Skin of body (tissue), 2 donors: Measurements from ENCODE around the gene MISP3. TPM values are rescaled to one million over a fixed set of nuclear protein-coding genes. Genes with fewer than 3 reads are reported as not detected.

Experiments
- DNase-seq: peaks from one replicate; lab custom pipeline; 2025; lab: John Stamatoyannopoulos, UW
- total RNA-seq: library from RNA; depleted of rRNA; stranded (reverse); fragments of >200 nt; gene quantifications from one replicate; pipeline ENCODE4 v1.2.3, GENCODE V29; 2014

Gene MISP3
- total RNA-seq, 1 donor from 2014 or later, result 0.89 TPM

- DNase-seq, result no peak
Observed at GRCh38 chr19:14119644-14120496, 47.3 kb downstream of the MISP3 start.

GRCh38 chr19:14120497-14120780 lies 47.9 kb downstream of the MISP3 start:
- no peak for DNase-seq

- no peak for DNase-seq
Observed at GRCh38 chr19:14122924-14123323, 50.3 kb downstream of the MISP3 start.

Other genes starting within 250 kb of the MISP3 start
- gene NANOS3, start 195.7 kb upstream of the MISP3 start, total RNA-seq, result not detected
- 2.6 TPM for gene BRME1, start 166.7 kb upstream of the MISP3 start, total RNA-seq
- 7.4 TPM for gene CC2D1A, start 166.6 kb upstream of the MISP3 start, total RNA-seq
- gene PODNL1, start 134.4 kb upstream of the MISP3 start, total RNA-seq, result 0.20 TPM
- 13.5 TPM for gene DCAF15, start 120.3 kb upstream of the MISP3 start, total RNA-seq
- gene RFX1, start 66.5 kb upstream of the MISP3 start, total RNA-seq, result 3.9 TPM
- not detected for gene RLN3, start 44.6 kb upstream of the MISP3 start, total RNA-seq
- gene IL27RA, start 41.0 kb upstream of the MISP3 start, total RNA-seq, result 4.7 TPM
- 0.10 TPM for gene PALM3, start 10.7 kb upstream of the MISP3 start, total RNA-seq
- gene C19orf67, start 13.0 kb downstream of the MISP3 start, total RNA-seq, result not detected
- 18.1 TPM for gene SAMD1, start 18.0 kb downstream of the MISP3 start, total RNA-seq
- 35.0 TPM for gene PRKACA, start 45.0 kb downstream of the MISP3 start, total RNA-seq
- 3.6 TPM for gene ASF1B, start 63.8 kb downstream of the MISP3 start, total RNA-seq
- 22.6 TPM for gene ADGRL1, start 133.4 kb downstream of the MISP3 start, total RNA-seq